Gastrocnemius medialis (tissue), 4 donors: Measurements from ENCODE around the gene ARHGAP11B.
"Not testable (repeated sequence)": the region's sequence is repeated elsewhere in the genome, so short reads cannot be mapped to it uniquely, and the experiment has no call there.

Experiments
- POLR2A ChIP-seq, 2 donors: fragments of 450-650 bp; IDR thresholded peaks; one replicate each; pipeline ENCODE4 v1.6.1; 2017; ENCODE audit warnings: antibody characterized with exemption in 2 of 2, mild to moderate bottlenecking in 2 of 2, moderate library complexity in 2 of 2
- TF ChIP-seq, protein P1 (sequence below), 5 experiments: fragments of 450-650 bp in 3 of 5; fragments of 200-600 bp in 2 of 5; sonication (generic) in 2 of 5; IDR thresholded peaks in 4 of 5; conservative IDR thresholded peaks in 1 of 5; 1 replicate in 4 of 5; 2 replicates in 1 of 5; pipeline ENCODE4 v1.5.1; 2016 to 2019; ENCODE audit warnings: antibody characterized with exemption in 5 of 5, mild to moderate bottlenecking in 3 of 5, moderate library complexity in 3 of 5

DNA sequence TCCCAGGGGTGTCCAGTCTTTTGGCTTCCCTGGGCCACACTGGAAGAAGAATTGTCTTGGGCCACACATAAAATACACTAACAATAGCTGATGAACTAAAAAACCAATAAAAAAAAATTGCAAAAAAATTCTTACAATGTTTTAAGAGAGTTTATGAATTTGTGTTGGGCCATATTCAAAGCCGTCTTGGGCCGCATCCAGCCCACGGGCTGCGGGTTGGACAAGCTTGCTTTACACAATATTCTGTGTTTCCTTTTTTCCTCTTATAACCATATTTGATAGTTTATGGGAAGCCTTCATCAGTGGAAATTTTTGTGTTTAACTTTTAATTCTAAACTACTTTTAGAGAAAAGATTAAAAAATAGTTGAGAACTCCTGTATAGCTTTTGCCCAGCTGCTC is 45.2 kb upstream of the ARHGAP11B start:
- TF ChIP-seq, protein P1, sequence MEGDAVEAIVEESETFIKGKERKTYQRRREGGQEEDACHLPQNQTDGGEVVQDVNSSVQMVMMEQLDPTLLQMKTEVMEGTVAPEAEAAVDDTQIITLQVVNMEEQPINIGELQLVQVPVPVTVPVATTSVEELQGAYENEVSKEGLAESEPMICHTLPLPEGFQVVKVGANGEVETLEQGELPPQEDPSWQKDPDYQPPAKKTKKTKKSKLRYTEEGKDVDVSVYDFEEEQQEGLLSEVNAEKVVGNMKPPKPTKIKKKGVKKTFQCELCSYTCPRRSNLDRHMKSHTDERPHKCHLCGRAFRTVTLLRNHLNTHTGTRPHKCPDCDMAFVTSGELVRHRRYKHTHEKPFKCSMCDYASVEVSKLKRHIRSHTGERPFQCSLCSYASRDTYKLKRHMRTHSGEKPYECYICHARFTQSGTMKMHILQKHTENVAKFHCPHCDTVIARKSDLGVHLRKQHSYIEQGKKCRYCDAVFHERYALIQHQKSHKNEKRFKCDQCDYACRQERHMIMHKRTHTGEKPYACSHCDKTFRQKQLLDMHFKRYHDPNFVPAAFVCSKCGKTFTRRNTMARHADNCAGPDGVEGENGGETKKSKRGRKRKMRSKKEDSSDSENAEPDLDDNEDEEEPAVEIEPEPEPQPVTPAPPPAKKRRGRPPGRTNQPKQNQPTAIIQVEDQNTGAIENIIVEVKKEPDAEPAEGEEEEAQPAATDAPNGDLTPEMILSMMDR (IDR thresholded peaks at IDR 0.05 in 4 of 5, conservative IDR thresholded peaks at IDR 0.05 in 1 of 5), result not testable (repeated sequence)
- TF ChIP-seq POLR2A (IDR thresholded peaks at IDR 0.05), result not testable (repeated sequence)
